ENCODE data around the gene B3GALT6. TPM values are rescaled to one million over a fixed set of nuclear protein-coding genes. Genes with fewer than 3 reads are reported as not detected.

B3GALT6 gene
- total RNA-seq, 1 experiment from 2014 or later, result 27.1 TPM

GRCh38 chr1:1273512-1274298 lies 41.7 kb downstream of the B3GALT6 start, which contains the start of gene UBE2J2:
UBE2J2 (minus strand) TSS chr1:1273854; CDS start chr1:1267992, 5,862 bp downstream.
- Histone ChIP-seq H3K79me1 (ENCODE audit: insufficient read depth, low read depth, low read length, poor library complexity, severe bottlenecking) (peaks cover 21% of the 10 kb centered on the region), H3K4ac (ENCODE audit: low read depth, low read length) (no peak within 1 kb of the TSS), H2AFZ (ENCODE audit: low read length) (no peak within 1 kb of the TSS), H3K27ac (ENCODE audit: insufficient read length, low read depth, low read length) (no peak within 1 kb of the TSS), H3T11ph (ENCODE audit: low read length) (no peak within 1 kb of the TSS), H3K9ac (ENCODE audit: extremely low read depth, insufficient read length, low read length) (peak within 1 kb of the TSS; percentile 77), H3K14ac (ENCODE audit: insufficient read depth, low read length) (peak within 1 kb of the TSS; percentile 82), H3K23ac (ENCODE audit: insufficient read length, low read depth, low read length) (no peak within 1 kb of the TSS), H3K4me2 (ENCODE audit: insufficient read depth, insufficient read length, low read length) (peak within 1 kb of the TSS; percentile 59), H3K27me3 (ENCODE audit: insufficient read depth, low read length) (no peaks in the 10 kb centered on the region), H2BK5ac (ENCODE audit: insufficient read length, low read length) (no peak within 1 kb of the TSS), H4K20me1 (ENCODE audit: control insufficient read depth, insufficient read depth, insufficient read length) (peaks cover 2% of the 10 kb centered on the region), H3K79me2 (ENCODE audit: insufficient read depth, low read length) (peaks cover 25% of the 10 kb centered on the region; the same call in 1 of the 2 replicates), H3K18ac (ENCODE audit: insufficient read length, low read depth, low read length) (peak within 1 kb of the TSS; percentile 87), H3K4me1 (ENCODE audit: insufficient read depth, low read length) (peaks cover 5% of the 10 kb centered on the region; the same call in 1 of the 2 replicates), H2BK20ac (ENCODE audit: low read depth, low read length, poor library complexity, severe bottlenecking) (no peak within 1 kb of the TSS), H4K8ac (replicated peaks; ENCODE audit: insufficient read length, low read depth, low read length) (no peak within 1 kb of the TSS), H3K9me3 (ENCODE audit: control insufficient read depth, low read depth, low read length) (no peaks in the 10 kb centered on the region), H2BK12ac (ENCODE audit: insufficient read length, low read depth, low read length) (no peak within 1 kb of the TSS), H4K5ac (ENCODE audit: insufficient read length, low read depth, low read length) (no peak within 1 kb of the TSS), H2BK120ac (ENCODE audit: low read depth, low read length, poor library complexity, severe bottlenecking) (no peak within 1 kb of the TSS), H3K56ac (ENCODE audit: insufficient read length, low read depth, low read length) (no peak within 1 kb of the TSS), H2BK15ac (ENCODE audit: low read depth, low read length) (no peak within 1 kb of the TSS), H2AK5ac (ENCODE audit: insufficient read length, low read length) (no peak within 1 kb of the TSS), H4K91ac (ENCODE audit: insufficient read length, low read depth, low read length) (no peak within 1 kb of the TSS), H3K23me2 (ENCODE audit: insufficient read length, low read depth, low read length, poor library complexity, severe bottlenecking) (peaks cover 14% of the 10 kb centered on the region)
- no CpG with 5 or more reads among the region's 105 CpGs for WGBS (ENCODE audit: extremely low coverage, insufficient read length, low lambda C conversion rate)
- Mint-ChIP-seq H3K4me3 (peak within 1 kb of the TSS; percentile 85 to 91), H3K36me3 (ENCODE audit: insufficient read depth in 1 of 3, low read depth in 3 of 3) (peaks cover 11 to 29% (median 24%) of the 10 kb centered on the region in 3 experiments; a peak in 6 of 7 replicates), H3K27me3 (ENCODE audit: low read depth) (peaks cover 4% of the 10 kb centered on the region; the same call in 1 of the 2 replicates), H3K9me3 (no peaks in the 10 kb centered on the region; a peak in 1 of 5 replicates), H3K4me1 (peaks cover 28 to 32% of the 10 kb centered on the region in 2 experiments), H3K27ac (peak within 1 kb of the TSS in 2 of 3 experiments; percentile 35 to 86; a peak in 5 of 7 replicates)
- no peak for TF ChIP-seq CTCF (conservative IDR thresholded peaks at IDR 0.05)
- peak; percentile 93 for DNase-seq

Measured in H9 (cell line).